GM12872 (cell line): ENCODE results near the gene NOG.

Experiments
- CTCF ChIP-seq: IDR thresholded peaks from 3 replicates; pipeline ENCODE4 v1.5.1; 2011; ENCODE audit warnings: low read depth, mild to moderate bottlenecking, low read length, moderate library complexity; ENCODE audit not compliant: insufficient read depth

The NOG gene

DNA sequence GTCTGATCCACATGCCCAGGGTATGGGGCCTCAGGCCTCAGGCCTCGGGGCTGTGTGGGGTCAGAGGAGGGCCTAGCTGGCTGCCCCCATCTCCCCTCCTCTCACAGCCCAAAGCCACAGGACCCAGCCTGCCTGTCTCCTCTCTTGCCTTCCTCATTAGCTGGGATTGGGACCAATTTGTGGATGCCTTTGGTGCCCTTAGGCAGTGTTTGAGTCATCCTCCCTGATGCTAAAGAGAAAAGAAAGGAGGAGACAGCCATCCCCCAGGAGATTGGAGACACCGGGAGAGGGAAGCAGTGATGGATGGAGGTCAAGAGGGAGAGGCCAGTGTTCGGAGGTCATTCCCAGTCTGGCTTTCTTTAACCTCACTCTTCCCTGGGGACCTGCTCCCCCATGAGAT lies 23.3 kb upstream of the NOG start:
- TF ChIP-seq CTCF: no peak

- no peak for TF ChIP-seq CTCF
These were observed 22.0 kb upstream of the NOG start for GRCh38 chr17:56571456-56571855.

GRCh38 chr17:56577190-56577842 lies 16.2 kb upstream of the NOG start:
- no peak for TF ChIP-seq CTCF

DNA sequence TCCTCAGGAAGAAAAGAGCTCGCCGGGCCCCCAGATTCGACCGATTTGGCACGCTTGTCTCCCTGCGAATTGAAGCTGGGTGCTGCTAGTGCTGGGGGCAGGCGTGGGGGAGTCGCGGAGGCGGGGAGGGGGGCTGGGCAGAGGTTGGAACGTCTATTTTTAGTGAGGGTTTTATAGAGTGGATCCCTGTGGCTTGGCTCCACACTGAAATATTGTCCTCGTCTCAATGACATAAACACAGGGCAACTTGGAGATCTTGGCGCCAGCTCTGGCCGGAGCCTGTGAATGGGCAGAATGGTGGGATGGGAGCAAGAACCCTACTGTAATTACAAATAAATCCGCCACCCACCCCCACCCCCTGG lies 15.7 kb upstream of the NOG start:
- TF ChIP-seq CTCF: no peak

DNA sequence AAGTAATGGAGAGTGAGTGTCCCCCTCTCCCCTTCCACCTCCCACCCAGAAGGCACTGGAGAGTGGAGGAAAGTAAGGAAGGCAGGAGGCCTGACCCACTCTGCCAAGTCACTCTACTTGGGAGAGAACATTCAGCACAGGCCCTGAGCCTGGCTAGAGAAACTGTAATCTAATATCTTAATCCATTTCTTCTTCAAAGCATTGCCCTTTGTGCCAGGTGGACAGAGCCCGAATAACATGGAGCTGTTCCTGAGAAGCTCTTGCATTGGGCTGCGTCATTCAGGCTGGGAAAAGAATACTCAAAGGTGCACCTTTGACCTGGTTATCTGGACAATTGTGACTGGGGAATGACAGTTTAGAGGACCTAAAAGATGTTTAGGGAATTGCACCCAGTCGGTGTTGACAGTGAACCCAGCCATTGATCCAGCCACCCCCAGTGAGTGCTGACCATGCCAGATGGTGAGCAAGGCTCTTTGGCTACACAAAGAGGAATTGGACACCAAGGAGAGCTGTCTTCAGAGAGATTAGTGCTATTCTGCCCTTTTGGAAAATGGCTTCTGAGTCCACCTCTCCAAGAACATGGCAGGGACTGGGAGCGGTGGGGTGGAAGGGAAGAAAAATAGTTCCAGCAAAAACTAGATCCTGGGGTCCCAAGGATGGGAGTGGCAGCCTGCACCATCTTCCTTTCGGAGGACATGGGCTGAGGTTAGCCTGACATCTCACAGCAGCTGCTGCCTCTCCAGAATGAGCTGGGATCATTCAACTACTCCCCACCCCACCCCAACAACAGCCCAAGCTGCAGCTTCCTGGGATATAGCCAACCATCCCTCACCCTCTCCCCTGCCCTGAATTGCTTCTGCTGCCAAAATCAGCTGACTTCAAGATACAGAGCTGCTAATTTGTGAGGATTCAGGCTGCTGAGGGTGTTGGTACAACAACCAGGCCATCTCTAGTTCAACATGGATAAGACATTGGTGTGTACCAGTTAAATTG lies 11.6 kb upstream of the NOG start:
- TF ChIP-seq CTCF: no peak

DNA sequence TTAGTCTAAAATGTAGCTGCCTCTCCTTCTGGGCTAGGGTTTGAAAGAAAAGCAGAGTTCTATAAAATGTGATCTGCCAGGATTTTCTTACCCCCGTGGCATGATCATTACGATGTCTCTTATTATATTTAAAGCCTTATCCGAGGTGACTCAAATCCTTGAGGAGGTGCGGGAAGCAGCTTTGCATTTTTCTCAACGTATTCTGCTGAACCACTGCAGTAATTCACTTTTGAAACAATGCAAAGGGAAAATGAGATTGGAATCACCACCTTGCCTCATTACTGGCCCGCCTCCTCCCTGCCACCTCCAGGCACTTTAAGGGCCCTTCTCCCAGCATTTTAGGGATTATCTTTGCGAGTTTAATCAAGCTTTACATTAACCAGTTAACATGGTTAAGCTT lies 9.7 kb upstream of the NOG start:
- TF ChIP-seq CTCF: no peak

GRCh38 chr17:56587298-56587697 lies 6.2 kb upstream of the NOG start:
- no peak for TF ChIP-seq CTCF
